ENCODE measurements around the gene SESN1. TPM values are rescaled to one million over a fixed set of nuclear protein-coding genes. Genes with fewer than 3 reads are reported as not detected.

The SESN1 gene
- total RNA-seq, 1 experiment from 2014 or later, result 1.9 TPM

DNA sequence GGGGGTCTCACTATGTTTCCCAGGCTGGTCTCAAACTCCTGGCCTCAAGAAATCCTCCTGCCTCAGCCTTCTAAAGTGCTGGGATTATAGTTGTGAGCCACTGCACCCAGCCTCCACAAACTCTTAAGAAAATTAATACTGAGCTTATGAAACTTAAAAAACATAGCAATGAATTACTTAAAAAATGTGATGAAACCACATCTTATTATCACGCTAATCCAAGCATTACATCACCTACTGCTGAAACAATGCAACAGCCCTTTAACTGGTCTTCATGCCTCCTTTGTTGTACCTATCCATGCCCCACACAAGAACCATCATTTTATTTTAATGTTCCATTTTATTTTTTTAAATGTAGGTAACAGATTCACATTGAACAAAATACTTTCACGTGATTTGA, 24.9 kb downstream of the SESN1 start:
- H3K9ac ChIP-seq (ENCODE audit: low read length), result no peak overlapping the region
- no peak for DNase-seq
- no peaks in the 10 kb centered on the region for H4K20me1 ChIP-seq (ENCODE audit: insufficient read depth, low read depth, low read length)
- no peak overlapping the region for H2AFZ ChIP-seq (ENCODE audit: low read length)
- no peaks in the 10 kb centered on the region for H3K4me1 ChIP-seq (ENCODE audit: low read length)
- no peaks in the 10 kb centered on the region for H3K79me2 ChIP-seq (ENCODE audit: low read length)
- H3K9me2 ChIP-seq (replicated peaks; ENCODE audit: insufficient read depth, low read length), result no peaks in the 10 kb centered on the region
- H3K4me2 ChIP-seq (ENCODE audit: low read depth, low read length, poor library complexity, severe bottlenecking), result no peak overlapping the region
- H3K27ac ChIP-seq (ENCODE audit: low read length), result no peak overlapping the region
- no peaks in the 10 kb centered on the region for H3K9me3 ChIP-seq (ENCODE audit: low read length)
- H3K36me3 ChIP-seq (ENCODE audit: insufficient read depth, low read length), result no peaks in the 10 kb centered on the region
- H3K27me3 ChIP-seq (ENCODE audit: low read length), result no peaks in the 10 kb centered on the region
- H3K4me3 ChIP-seq (ENCODE audit: low read length), result no peak overlapping the region

GRCh38 chr6:109062767-109063352, 31.8 kb downstream of the SESN1 start:
- Histone ChIP-seq H3K4me3 (ENCODE audit: low read length) (no peak overlapping the region), H3K36me3 (ENCODE audit: insufficient read depth, low read length) (no peaks in the 10 kb centered on the region), H3K79me2 (ENCODE audit: low read length) (no peaks in the 10 kb centered on the region), H3K9ac (ENCODE audit: low read length) (no peak overlapping the region), H3K27ac (ENCODE audit: low read length) (no peak overlapping the region), H4K20me1 (ENCODE audit: insufficient read depth, low read depth, low read length) (no peaks in the 10 kb centered on the region), H3K4me2 (ENCODE audit: low read depth, low read length, poor library complexity, severe bottlenecking) (no peak overlapping the region), H2AFZ (ENCODE audit: low read length) (no peak overlapping the region), H3K27me3 (ENCODE audit: low read length) (no peaks in the 10 kb centered on the region), H3K9me2 (replicated peaks; ENCODE audit: insufficient read depth, low read length) (no peaks in the 10 kb centered on the region), H3K9me3 (ENCODE audit: low read length) (no peaks in the 10 kb centered on the region), H3K4me1 (ENCODE audit: low read length) (no peaks in the 10 kb centered on the region)
- DNase-seq, result no peak

DNA sequence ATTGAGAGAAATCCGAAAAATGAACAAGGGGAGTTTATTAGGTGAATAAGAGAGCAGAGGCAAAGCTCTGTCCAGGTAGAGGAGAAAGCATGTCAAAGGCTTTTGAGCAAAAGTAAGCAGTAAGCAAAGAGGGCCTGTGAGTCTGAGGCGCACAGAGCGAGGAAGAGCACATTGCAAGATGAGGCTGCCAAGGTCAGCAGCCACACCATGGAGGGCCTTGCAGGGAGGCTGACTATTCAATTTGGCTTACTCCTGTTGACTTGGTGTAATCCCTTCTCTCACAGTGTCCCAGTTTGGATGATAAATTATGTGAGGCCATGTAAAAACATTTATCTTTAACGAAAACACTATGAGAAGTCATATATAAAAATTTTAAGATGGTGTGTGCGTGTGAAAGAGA, 32.4 kb downstream of the SESN1 start:
- Histone ChIP-seq H3K9me2 (replicated peaks; ENCODE audit: insufficient read depth, low read length) (no peaks in the 10 kb centered on the region), H3K4me2 (ENCODE audit: low read depth, low read length, poor library complexity, severe bottlenecking) (no peak overlapping the region), H3K4me3 (ENCODE audit: low read length) (no peak overlapping the region), H3K79me2 (ENCODE audit: low read length) (no peaks in the 10 kb centered on the region), H2AFZ (ENCODE audit: low read length) (no peak overlapping the region), H3K27me3 (ENCODE audit: low read length) (no peaks in the 10 kb centered on the region), H3K4me1 (ENCODE audit: low read length) (no peaks in the 10 kb centered on the region), H3K27ac (ENCODE audit: low read length) (no peak overlapping the region), H3K36me3 (ENCODE audit: insufficient read depth, low read length) (no peaks in the 10 kb centered on the region), H3K9ac (ENCODE audit: low read length) (no peak overlapping the region), H4K20me1 (ENCODE audit: insufficient read depth, low read depth, low read length) (no peaks in the 10 kb centered on the region), H3K9me3 (ENCODE audit: low read length) (no peaks in the 10 kb centered on the region)
- no peak for DNase-seq

- Histone ChIP-seq H3K4me2 (ENCODE audit: low read depth, low read length, poor library complexity, severe bottlenecking) (no peak overlapping the region), H3K9me2 (replicated peaks; ENCODE audit: insufficient read depth, low read length) (no peaks in the 10 kb centered on the region), H4K20me1 (ENCODE audit: insufficient read depth, low read depth, low read length) (no peaks in the 10 kb centered on the region), H3K79me2 (ENCODE audit: low read length) (no peaks in the 10 kb centered on the region), H3K9me3 (ENCODE audit: low read length) (no peaks in the 10 kb centered on the region), H3K36me3 (ENCODE audit: insufficient read depth, low read length) (no peaks in the 10 kb centered on the region), H3K4me1 (ENCODE audit: low read length) (no peaks in the 10 kb centered on the region), H2AFZ (ENCODE audit: low read length) (no peak overlapping the region), H3K27me3 (ENCODE audit: low read length) (no peaks in the 10 kb centered on the region), H3K4me3 (ENCODE audit: low read length) (no peak overlapping the region), H3K9ac (ENCODE audit: low read length) (no peak overlapping the region), H3K27ac (ENCODE audit: low read length) (no peak overlapping the region)
- DNase-seq, result no peak
Observed at GRCh38 chr6:109060571-109060970, 34.1 kb downstream of the SESN1 start.

DNA sequence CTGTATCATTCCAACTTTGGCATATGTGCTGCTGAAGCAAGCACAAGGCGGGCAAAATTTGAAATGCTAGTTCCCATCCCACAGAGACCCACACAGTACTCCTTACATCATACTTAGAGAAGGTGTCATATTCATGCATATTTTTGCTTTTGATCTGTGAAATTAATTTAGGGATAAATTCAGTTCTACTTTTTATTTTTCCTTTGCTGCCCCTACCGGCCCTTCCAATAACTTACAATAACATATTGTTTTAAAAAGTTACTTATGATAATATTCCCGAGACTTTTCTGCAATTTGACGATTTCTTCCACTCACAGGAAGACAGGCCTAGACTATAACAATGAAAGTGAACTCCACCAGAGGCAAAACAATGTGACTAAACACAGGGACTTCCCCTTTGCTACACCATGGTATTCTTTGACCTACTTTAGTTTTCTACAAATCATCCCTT, 35.0 kb downstream of the SESN1 start:
- Histone ChIP-seq H3K9me2 (replicated peaks; ENCODE audit: insufficient read depth, low read length) (no peaks in the 10 kb centered on the region), H3K27me3 (ENCODE audit: low read length) (no peaks in the 10 kb centered on the region), H3K9me3 (ENCODE audit: low read length) (no peaks in the 10 kb centered on the region), H3K4me3 (ENCODE audit: low read length) (no peak overlapping the region), H3K4me2 (ENCODE audit: low read depth, low read length, poor library complexity, severe bottlenecking) (no peak overlapping the region), H3K27ac (ENCODE audit: low read length) (no peak overlapping the region), H3K4me1 (ENCODE audit: low read length) (no peaks in the 10 kb centered on the region), H2AFZ (ENCODE audit: low read length) (no peak overlapping the region), H3K36me3 (ENCODE audit: insufficient read depth, low read length) (no peaks in the 10 kb centered on the region), H4K20me1 (ENCODE audit: insufficient read depth, low read depth, low read length) (no peaks in the 10 kb centered on the region), H3K9ac (ENCODE audit: low read length) (no peak overlapping the region), H3K79me2 (ENCODE audit: low read length) (no peaks in the 10 kb centered on the region)
- DNase-seq, result no peak

GRCh38 chr6:109059153-109059552, 35.5 kb downstream of the SESN1 start:
- Histone ChIP-seq H3K4me1 (ENCODE audit: low read length) (no peaks in the 10 kb centered on the region), H4K20me1 (ENCODE audit: insufficient read depth, low read depth, low read length) (no peaks in the 10 kb centered on the region), H3K9ac (ENCODE audit: low read length) (no peak overlapping the region), H3K27ac (ENCODE audit: low read length) (no peak overlapping the region), H3K79me2 (ENCODE audit: low read length) (no peaks in the 10 kb centered on the region), H3K27me3 (ENCODE audit: low read length) (no peaks in the 10 kb centered on the region), H3K4me3 (ENCODE audit: low read length) (no peak overlapping the region), H3K4me2 (ENCODE audit: low read depth, low read length, poor library complexity, severe bottlenecking) (no peak overlapping the region), H3K9me2 (replicated peaks; ENCODE audit: insufficient read depth, low read length) (no peaks in the 10 kb centered on the region), H3K9me3 (ENCODE audit: low read length) (no peaks in the 10 kb centered on the region), H3K36me3 (ENCODE audit: insufficient read depth, low read length) (no peaks in the 10 kb centered on the region), H2AFZ (ENCODE audit: low read length) (no peak overlapping the region)
- DNase-seq, result no peak

- H4K20me1 ChIP-seq (ENCODE audit: insufficient read depth, low read depth, low read length), result no peaks in the 10 kb centered on the region
- no peak overlapping the region for H2AFZ ChIP-seq (ENCODE audit: low read length)
- H3K4me1 ChIP-seq (ENCODE audit: low read length), result no peaks in the 10 kb centered on the region
- H3K79me2 ChIP-seq (ENCODE audit: low read length), result no peaks in the 10 kb centered on the region
- H3K36me3 ChIP-seq (ENCODE audit: insufficient read depth, low read length), result no peaks in the 10 kb centered on the region
- H3K9ac ChIP-seq (ENCODE audit: low read length), result no peak overlapping the region
- no peak overlapping the region for H3K4me3 ChIP-seq (ENCODE audit: low read length)
- H3K4me2 ChIP-seq (ENCODE audit: low read depth, low read length, poor library complexity, severe bottlenecking), result no peak overlapping the region
- no peaks in the 10 kb centered on the region for H3K9me2 ChIP-seq (replicated peaks; ENCODE audit: insufficient read depth, low read length)
- H3K27ac ChIP-seq (ENCODE audit: low read length), result no peak overlapping the region
- H3K27me3 ChIP-seq (ENCODE audit: low read length), result no peaks in the 10 kb centered on the region
- no peaks in the 10 kb centered on the region for H3K9me3 ChIP-seq (ENCODE audit: low read length)
- DNase-seq, result no peak
Observed at GRCh38 chr6:109058620-109059019, 36.0 kb downstream of the SESN1 start.

GRCh38 chr6:109056661-109057060, 38.0 kb downstream of the SESN1 start:
- no peak for DNase-seq
- Histone ChIP-seq H3K27me3 (ENCODE audit: low read length) (no peaks in the 10 kb centered on the region), H3K9me2 (replicated peaks; ENCODE audit: insufficient read depth, low read length) (no peaks in the 10 kb centered on the region), H3K4me3 (ENCODE audit: low read length) (no peak overlapping the region), H3K4me1 (ENCODE audit: low read length) (peaks cover 10% of the 10 kb centered on the region), H3K9me3 (ENCODE audit: low read length) (no peaks in the 10 kb centered on the region), H3K4me2 (ENCODE audit: low read depth, low read length, poor library complexity, severe bottlenecking) (no peak overlapping the region), H4K20me1 (ENCODE audit: insufficient read depth, low read depth, low read length) (no peaks in the 10 kb centered on the region), H2AFZ (ENCODE audit: low read length) (no peak overlapping the region), H3K27ac (ENCODE audit: low read length) (no peak overlapping the region), H3K9ac (ENCODE audit: low read length) (no peak overlapping the region), H3K36me3 (ENCODE audit: insufficient read depth, low read length) (no peaks in the 10 kb centered on the region), H3K79me2 (ENCODE audit: low read length) (no peaks in the 10 kb centered on the region)
